HG03342 (cell line): ENCODE data around the gene FAM111A.
A peak's percentile ranks its signal among the peaks of the same experiment; 100 is the strongest.

Experiments used
- ATAC-seq: cut with Tn5 transposase; IDR thresholded peaks from one replicate; pipeline ENCODE4 v1.9.1; 2021; ENCODE audit warnings: mild to moderate bottlenecking, moderate library complexity; ENCODE audit not compliant: unreplicated experiment

The FAM111A gene

GRCh38 chr11:59198726-59199125 lies 56.1 kb downstream of the FAM111A start:
- ATAC-seq, result no peak

- peak; percentile 54 for ATAC-seq
Observed at GRCh38 chr11:59199546-59200422, 57.1 kb downstream of the FAM111A start.

GRCh38 chr11:59200423-59200746 lies 57.7 kb downstream of the FAM111A start:
- ATAC-seq, result no peak

- ATAC-seq, result no peak
Observed at GRCh38 chr11:59201353-59201752, 58.7 kb downstream of the FAM111A start.
